Activated CD8-positive, alpha-beta T cell treated with anti-CD3 and anti-CD28 coated beads for 36 hours (primary cell): ENCODE data around the gene RMI1. TPM values are rescaled to one million over a fixed set of nuclear protein-coding genes. Genes with fewer than 3 reads are reported as not detected.

Experiments
- ATAC-seq: fragments of 200-7000 bp; cut with Tn5 transposase; one replicate; pipeline ENCODE4 v1.10.0; 2021; ENCODE audit warnings: mild to moderate bottlenecking, moderate library complexity
- CTCF ChIA-PET: fragments of 350-600 bp; sonication (Branson Sonifier 250); formaldehyde crosslinking; loops from one replicate; lab custom pipeline; 2021; ENCODE audit warnings: antibody characterized with exemption; lab: Charles Lee
- POLR2A ChIA-PET: fragments of 350-600 bp; sonication (Branson Sonifier 250); formaldehyde crosslinking; loops from one replicate; lab custom pipeline; 2021; ENCODE audit warnings: antibody characterized with exemption; lab: Charles Lee
- DNase-seq: peaks from one replicate; pipeline ENCODE4 v3.0.0-alpha.2; 2020
- H3K27ac Mint-ChIP-seq: one replicate; pipeline ENCODE4 v1.8.0; 2021; ENCODE audit warnings: mild to moderate bottlenecking, mixed read lengths
- H3K27me3 Mint-ChIP-seq: one replicate; pipeline ENCODE4 v1.8.0; 2021; ENCODE audit warnings: mixed read lengths
- H3K36me3 Mint-ChIP-seq: one replicate; pipeline ENCODE4 v1.8.0; 2021; ENCODE audit warnings: low read depth, mixed read lengths
- H3K4me1 Mint-ChIP-seq: one replicate; pipeline ENCODE4 v1.8.0; 2021; ENCODE audit warnings: low read depth, mixed read lengths
- H3K4me3 Mint-ChIP-seq: one replicate; pipeline ENCODE4 v1.8.0; 2021; ENCODE audit warnings: mild to moderate bottlenecking, moderate library complexity, mixed read lengths
- H3K9me3 Mint-ChIP-seq: one replicate; pipeline ENCODE4 v1.8.0; 2021; ENCODE audit warnings: mixed read lengths
- intact Hi-C: fragments of 100-400 bp; cut with micrococcal nuclease; formaldehyde crosslinking; loops from one replicate; pipeline ENCODE4 v1.10.0; 2022
- total RNA-seq, 2 experiments: library from RNA; stranded (reverse); gene quantifications; one replicate each; pipeline ENCODE4 v1.2.3, GENCODE V29; 2021
- TF ChIP-seq, protein P1 (sequence below): fragments of 200-600 bp; IDR thresholded peaks from one replicate; pipeline ENCODE4 v1.8.0; 2022; ENCODE audit warnings: antibody characterized with exemption, mild to moderate bottlenecking

Gene RMI1
- total RNA-seq, 2 experiments from 2014 or later, result 20.1 to 20.6 TPM

DNA sequence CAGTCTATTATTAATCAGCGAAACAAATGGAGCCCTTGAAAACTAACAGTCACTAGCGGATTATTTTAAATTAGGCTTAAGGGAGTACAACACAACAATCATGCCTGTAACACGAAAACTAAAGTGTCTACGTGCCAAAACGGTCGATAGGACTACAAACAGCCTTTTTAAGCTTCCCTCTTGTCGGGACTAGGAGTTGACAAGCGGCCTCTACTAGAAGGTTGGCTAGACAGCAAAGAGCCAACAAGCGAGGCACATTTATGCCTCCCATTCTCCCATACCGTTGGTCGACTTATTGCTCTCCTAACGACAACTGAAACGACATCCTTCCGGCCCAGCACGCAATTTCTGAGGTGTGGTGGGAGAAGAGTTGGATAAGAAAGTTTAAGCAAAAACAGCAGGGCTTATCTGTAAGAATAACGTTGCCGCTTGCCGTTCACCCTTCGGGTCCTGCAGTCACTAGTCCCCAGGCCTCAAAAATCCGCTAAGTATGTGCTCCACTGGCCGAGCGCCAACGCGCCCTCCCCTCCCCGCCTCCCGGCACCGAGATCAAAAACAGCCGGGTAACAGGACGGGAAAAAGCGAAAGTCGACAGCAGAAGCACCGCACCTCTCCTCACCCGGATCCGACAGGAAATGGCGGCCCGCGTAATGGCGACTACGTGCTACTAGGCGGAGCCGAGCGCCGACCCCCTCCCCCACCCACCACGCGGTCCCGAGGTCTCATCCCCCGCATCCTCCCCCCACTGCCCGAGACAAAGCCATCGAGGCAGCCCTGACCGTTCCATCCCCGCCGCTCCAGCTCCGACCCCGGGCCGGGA, 1.4 kb upstream of the RMI1 start:
- peak; percentile 92 for DNase-seq
- peaks cover 52% of the 10 kb centered on the region for H3K4me1 Mint-ChIP-seq
- POLR2A ChIA-PET, result interaction anchor here (1.0 to 7.3 kb wide), 8 partner anchors 8 to 358 kb away, joined by 3 to 224 read pairs (median 5); a partner anchor contains a TSS

DNA sequence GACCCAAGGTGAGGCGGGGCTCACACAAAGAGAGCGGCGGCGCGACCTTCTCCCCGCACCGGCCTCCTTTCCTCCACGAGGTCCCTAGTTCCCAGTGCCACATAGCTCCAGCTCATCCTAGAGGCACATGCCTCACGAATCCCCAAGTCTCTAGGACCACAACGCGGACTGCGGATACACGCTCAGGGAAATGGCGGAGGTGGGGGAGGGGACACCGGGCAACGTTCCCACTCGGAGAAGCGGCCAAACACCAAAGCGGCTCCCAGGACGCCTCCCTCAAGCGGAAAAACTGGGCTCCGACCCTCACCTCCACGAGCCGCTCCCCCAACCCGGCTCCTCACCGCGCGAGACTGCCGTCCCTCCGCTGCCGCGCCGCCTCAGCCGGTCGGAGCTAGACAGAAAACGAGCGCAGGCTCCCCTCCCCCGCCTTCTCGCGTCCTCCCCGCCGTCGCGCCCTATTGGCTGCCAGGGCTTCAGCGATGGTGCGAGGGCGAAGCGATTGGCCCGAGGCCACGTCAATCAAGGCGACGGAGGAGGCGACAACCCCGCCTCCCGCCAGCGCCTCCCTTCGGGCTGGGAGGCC, 702 bp upstream of the RMI1 start, which contains the start of gene HNRNPK:
Gene HNRNPK, minus strand, starts transcription at position 404 of the 583 bp plus-strand sequence. CDS start 1,963 bp downstream, outside the sequence.
- no peaks in the 10 kb centered on the region for H3K27me3 Mint-ChIP-seq
- TF ChIP-seq, protein P1, sequence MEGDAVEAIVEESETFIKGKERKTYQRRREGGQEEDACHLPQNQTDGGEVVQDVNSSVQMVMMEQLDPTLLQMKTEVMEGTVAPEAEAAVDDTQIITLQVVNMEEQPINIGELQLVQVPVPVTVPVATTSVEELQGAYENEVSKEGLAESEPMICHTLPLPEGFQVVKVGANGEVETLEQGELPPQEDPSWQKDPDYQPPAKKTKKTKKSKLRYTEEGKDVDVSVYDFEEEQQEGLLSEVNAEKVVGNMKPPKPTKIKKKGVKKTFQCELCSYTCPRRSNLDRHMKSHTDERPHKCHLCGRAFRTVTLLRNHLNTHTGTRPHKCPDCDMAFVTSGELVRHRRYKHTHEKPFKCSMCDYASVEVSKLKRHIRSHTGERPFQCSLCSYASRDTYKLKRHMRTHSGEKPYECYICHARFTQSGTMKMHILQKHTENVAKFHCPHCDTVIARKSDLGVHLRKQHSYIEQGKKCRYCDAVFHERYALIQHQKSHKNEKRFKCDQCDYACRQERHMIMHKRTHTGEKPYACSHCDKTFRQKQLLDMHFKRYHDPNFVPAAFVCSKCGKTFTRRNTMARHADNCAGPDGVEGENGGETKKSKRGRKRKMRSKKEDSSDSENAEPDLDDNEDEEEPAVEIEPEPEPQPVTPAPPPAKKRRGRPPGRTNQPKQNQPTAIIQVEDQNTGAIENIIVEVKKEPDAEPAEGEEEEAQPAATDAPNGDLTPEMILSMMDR, result no peak
- CTCF ChIA-PET, result interaction anchor here (1.0 to 1.2 kb wide), 3 partner anchors 10 to 59 kb away, joined by 3 to 4 read pairs (median 3); partner anchors contain the start of gene KIF27
- POLR2A ChIA-PET, result interaction anchor here (0.6 to 7.3 kb wide), 11 partner anchors 9 to 359 kb away, joined by 3 to 224 read pairs (median 5); partner anchors contain the start of gene KIF27
- intact Hi-C loops, result loop anchor here (5.0 kb wide), 1 partner anchor 58 kb away; the partner anchor contains the start of gene KIF27
- ATAC-seq, result peak; percentile 87
- H3K4me1 Mint-ChIP-seq, result peaks cover 45% of the 10 kb centered on the region
- H3K36me3 Mint-ChIP-seq, result peaks cover 58% of the 10 kb centered on the region
- DNase-seq, result peak; percentile 99
- H3K4me3 Mint-ChIP-seq, result peak within 1 kb of the TSS; percentile 97
- H3K9me3 Mint-ChIP-seq, result no peaks in the 10 kb centered on the region
- H3K27ac Mint-ChIP-seq, result peak within 1 kb of the TSS; percentile 97

More for the DNA sequence above, 1.4 kb upstream of the RMI1 start:
- Mint-ChIP-seq H3K9me3 (no peaks in the 10 kb centered on the region), H3K4me3 (peak overlapping the region; percentile 97), H3K27ac (peak overlapping the region; percentile 97), H3K27me3 (no peaks in the 10 kb centered on the region), H3K36me3 (peaks cover 64% of the 10 kb centered on the region)
- intact Hi-C loops, result no loop called here
- ATAC-seq, result peak; percentile 45
- CTCF ChIA-PET, result interaction anchor here (1.0 to 1.3 kb wide), 2 partner anchors 17 to 21 kb away, joined by 3 to 4 read pairs; no protein-coding TSS in a partner anchor
- TF ChIP-seq, protein P1, result no peak

DNA sequence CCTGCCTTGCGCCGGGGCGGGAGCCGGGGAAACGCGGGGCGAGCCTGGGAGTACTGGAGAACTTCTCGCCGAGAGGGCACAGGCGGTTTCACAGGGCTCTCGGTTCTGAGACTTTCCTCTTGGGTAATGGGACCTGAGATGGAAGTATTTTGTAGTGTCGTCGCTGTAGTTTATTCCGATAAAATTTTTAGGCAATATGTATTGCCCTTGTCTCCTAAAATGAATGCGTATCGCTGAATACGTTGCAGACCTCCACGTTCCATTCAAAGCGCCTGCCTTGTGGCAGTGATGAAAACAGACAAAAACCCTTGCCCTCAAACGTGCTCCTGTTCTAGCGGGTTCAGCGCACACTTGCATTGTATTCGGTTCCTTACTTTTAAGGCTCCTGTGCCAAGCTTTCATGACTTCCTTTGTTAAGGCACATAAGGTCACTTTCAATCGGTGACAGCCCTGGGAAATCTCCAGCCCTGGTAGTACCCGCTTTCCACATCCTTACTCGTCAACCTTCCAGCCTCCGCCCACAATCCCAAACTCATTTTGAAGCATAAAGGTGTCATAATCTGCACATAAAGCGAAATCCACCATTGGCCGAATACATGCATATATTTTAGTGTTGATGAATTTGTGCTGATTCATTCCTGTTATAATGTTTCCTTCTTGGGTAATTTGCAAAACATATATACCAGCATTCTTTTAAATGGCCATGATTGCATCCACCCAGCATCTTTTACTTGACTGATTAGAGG, 694 bp downstream of the RMI1 start:
- H3K4me3 Mint-ChIP-seq, result peak overlapping the region; percentile 97
- TF ChIP-seq, protein P1, result no peak
- H3K4me1 Mint-ChIP-seq, result peaks cover 34% of the 10 kb centered on the region
- no peaks in the 10 kb centered on the region for H3K27me3 Mint-ChIP-seq
- H3K36me3 Mint-ChIP-seq, result peaks cover 44% of the 10 kb centered on the region
- no peak for ATAC-seq
- ChIA-PET POLR2A (interaction anchor here (0.6 to 7.3 kb wide), 9 partner anchors 10 to 316 kb away, joined by 3 to 224 read pairs (median 5); partner anchors contain the start of gene KIF27), CTCF (interaction anchor here (0.7 to 1.2 kb wide), 2 partner anchors 11 to 63 kb away, joined by 3 read pairs; no protein-coding TSS in a partner anchor)
- DNase-seq, result no peak
- peak overlapping the region; percentile 97 for H3K27ac Mint-ChIP-seq
- intact Hi-C loops, result loop anchor here (5.0 kb wide), 1 partner anchor 59 kb away; the partner anchor contains the start of gene KIF27
- H3K9me3 Mint-ChIP-seq, result no peaks in the 10 kb centered on the region

DNA sequence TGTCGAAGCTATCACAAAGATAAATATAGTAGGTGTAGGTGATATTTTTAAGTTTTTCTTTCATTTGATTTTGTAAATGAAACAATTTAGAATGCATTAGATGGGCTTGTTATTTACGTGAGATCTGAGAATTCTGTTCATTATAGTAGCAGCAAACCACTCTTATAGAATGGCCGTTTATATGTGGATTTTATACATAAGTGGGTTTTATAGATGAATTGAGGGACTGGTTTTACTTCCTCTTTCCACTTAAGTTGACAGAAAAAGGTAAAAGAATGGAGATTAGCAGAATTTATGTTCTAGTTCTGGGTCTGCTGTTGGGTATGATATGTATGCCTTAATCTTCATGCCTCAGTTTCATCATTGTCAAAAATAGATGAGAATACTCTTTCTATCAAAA, 5.6 kb downstream of the RMI1 start:
- intact Hi-C loops, result no loop called here
- POLR2A ChIA-PET, result no interaction called here
- CTCF ChIA-PET, result no interaction called here
- TF ChIP-seq, protein P1, result no peak
- no peaks in the 10 kb centered on the region for H3K9me3 Mint-ChIP-seq
- ATAC-seq, result no peak
- H3K36me3 Mint-ChIP-seq, result peaks cover 43% of the 10 kb centered on the region
- no peak overlapping the region for H3K27ac Mint-ChIP-seq
- no peak overlapping the region for H3K4me3 Mint-ChIP-seq
- no peaks in the 10 kb centered on the region for H3K27me3 Mint-ChIP-seq
- peaks cover 32% of the 10 kb centered on the region for H3K4me1 Mint-ChIP-seq
- no peak for DNase-seq
